Stimulated activated CD8-positive, alpha-beta memory T cell treated with anti-CD3 and anti-CD28 coated beads, Interleukin-4, amount 100 ng/mL, for 1 hour (primary cell): Measurements from ENCODE around the gene PDE6C.

Experiments
- DNase-seq, 2 donors: peaks; one replicate each; pipeline ENCODE4 v3.0.0-alpha.2; 2020; ENCODE audit warnings: low read depth in 2 of 2, low spot score in 1 of 2

Gene PDE6C

GRCh38 chr10:93593749-93594148 lies 18.6 kb upstream of the PDE6C start:
- no peak for DNase-seq

GRCh38 chr10:93594518-93594917 lies 17.8 kb upstream of the PDE6C start:
- no peak for DNase-seq

GRCh38 chr10:93595378-93596161 lies 16.8 kb upstream of the PDE6C start:
- DNase-seq: no peak

- no peak for DNase-seq
Observed at GRCh38 chr10:93596539-93596938, 15.8 kb upstream of the PDE6C start.

GRCh38 chr10:93597075-93597599 lies 15.2 kb upstream of the PDE6C start:
- no peak for DNase-seq

GRCh38 chr10:93598157-93598556 lies 14.2 kb upstream of the PDE6C start:
- no peak for DNase-seq

- DNase-seq: no peak
Observed at GRCh38 chr10:93599335-93599734, 13.0 kb upstream of the PDE6C start.

GRCh38 chr10:93599778-93600177 lies 12.6 kb upstream of the PDE6C start:
- DNase-seq: no peak

- DNase-seq: no peak
Observed at GRCh38 chr10:93600446-93601145, 11.7 kb upstream of the PDE6C start.

GRCh38 chr10:93601146-93601773 lies 11.1 kb upstream of the PDE6C start, which contains the start of gene RBP4:
TSS of gene RBP4 (minus strand) at chr10:93601235. CDS start at chr10:93601028, 207 bp downstream.
- DNase-seq: no peak

GRCh38 chr10:93601774-93602162 lies 10.6 kb upstream of the PDE6C start:
- DNase-seq: no peak

GRCh38 chr10:93603023-93603422 lies 9.3 kb upstream of the PDE6C start:
- DNase-seq: no peak

- no peak for DNase-seq
Observed at GRCh38 chr10:93604146-93604545, 8.2 kb upstream of the PDE6C start.

- DNase-seq: no peak
Observed at GRCh38 chr10:93608421-93608820, 3.9 kb upstream of the PDE6C start.

GRCh38 chr10:93613126-93613525 lies 789 bp downstream of the PDE6C start:
- no peak for DNase-seq

- DNase-seq: no peak
Observed at GRCh38 chr10:93614101-93614825, 1.9 kb downstream of the PDE6C start.

- no peak for DNase-seq
Observed at GRCh38 chr10:93615576-93616235, 3.4 kb downstream of the PDE6C start.

GRCh38 chr10:93620925-93621324 lies 8.6 kb downstream of the PDE6C start:
- DNase-seq: no peak

GRCh38 chr10:93622942-93623341 lies 10.6 kb downstream of the PDE6C start:
- no peak for DNase-seq

GRCh38 chr10:93628858-93629257 lies 16.5 kb downstream of the PDE6C start:
- no peak for DNase-seq
